SIG-M5 treated with dmso at 0.1 percent for 504 hours (cell line): ENCODE measurements around the gene ASB13.

Source experiments
- DNase-seq: peaks from one replicate; lab custom pipeline; 2025; ENCODE audit not compliant: unreplicated experiment; lab: John Stamatoyannopoulos, UW

ASB13 gene

DNA sequence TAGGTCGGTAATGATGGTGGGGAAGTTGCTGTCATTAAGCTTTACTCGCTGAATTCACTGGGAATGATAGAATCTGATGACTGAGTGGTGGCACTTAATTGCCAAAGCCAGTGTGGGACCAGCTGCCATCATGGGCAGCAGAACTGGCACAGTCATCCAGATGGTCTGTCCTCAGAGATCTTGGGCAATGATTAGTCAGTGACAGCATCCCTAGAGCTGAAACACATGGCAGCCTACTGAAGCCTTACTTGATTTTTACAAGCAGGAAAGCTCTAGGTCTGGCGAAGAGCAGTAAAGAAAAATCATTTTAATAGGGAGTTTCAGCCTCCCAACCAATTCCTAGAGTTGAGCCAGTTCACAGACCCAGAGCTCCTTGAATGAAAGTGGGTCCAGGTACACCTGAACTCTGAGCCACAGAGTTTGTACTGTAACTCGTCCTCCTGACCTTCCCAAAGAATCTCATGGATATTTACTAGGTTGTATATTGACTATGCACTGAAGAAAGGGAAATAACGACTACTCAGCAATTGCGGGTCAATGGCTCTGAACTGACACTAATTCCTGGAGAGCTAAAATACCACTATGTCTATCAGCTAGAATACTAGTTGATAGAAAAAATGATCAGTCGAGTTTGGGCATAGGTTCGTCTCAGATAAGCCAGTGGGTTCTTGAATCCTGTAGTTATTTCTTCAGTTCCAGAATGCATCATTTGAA is 4.4 kb upstream of the ASB13 start:
- no peak for DNase-seq

DNA sequence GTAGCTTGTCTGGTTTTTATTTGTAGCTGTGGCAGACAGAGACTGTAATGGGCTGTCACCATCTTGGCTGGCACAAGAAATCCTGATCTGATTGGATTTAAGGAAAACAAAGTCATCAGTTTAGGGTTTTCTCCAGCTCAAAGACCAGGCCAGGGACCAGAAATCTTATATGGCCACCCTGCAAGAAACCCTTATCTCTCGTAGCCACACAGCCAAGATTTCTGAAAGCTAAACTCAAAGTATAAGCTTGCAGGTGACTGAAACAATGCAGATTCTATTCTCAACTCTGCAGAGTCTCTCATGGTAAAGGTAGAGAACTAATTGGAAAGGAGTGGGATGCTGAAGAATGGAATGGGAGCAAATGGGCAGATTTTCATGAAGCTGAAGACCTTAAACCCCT is 3.2 kb upstream of the ASB13 start:
- DNase-seq, result no peak

DNA sequence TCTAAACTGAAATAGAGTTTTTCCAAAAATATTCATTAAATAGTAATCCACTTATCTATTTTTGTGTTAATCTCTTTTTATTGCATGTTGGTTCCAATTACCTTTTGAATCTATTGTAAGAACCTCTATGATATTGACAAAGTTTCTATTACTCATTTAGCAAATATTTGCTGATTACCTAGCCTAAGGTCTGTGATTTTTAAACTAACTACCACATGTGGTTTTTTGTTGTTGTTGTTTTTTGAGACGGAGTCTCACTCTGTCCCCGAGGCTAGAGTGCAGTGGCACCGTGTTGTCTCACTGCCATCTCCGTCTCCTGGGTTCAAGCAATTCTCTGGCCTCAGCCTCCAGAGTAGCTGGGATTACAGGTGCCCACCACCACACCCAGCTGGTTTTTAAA is 2.0 kb upstream of the ASB13 start:
- no peak for DNase-seq

DNA sequence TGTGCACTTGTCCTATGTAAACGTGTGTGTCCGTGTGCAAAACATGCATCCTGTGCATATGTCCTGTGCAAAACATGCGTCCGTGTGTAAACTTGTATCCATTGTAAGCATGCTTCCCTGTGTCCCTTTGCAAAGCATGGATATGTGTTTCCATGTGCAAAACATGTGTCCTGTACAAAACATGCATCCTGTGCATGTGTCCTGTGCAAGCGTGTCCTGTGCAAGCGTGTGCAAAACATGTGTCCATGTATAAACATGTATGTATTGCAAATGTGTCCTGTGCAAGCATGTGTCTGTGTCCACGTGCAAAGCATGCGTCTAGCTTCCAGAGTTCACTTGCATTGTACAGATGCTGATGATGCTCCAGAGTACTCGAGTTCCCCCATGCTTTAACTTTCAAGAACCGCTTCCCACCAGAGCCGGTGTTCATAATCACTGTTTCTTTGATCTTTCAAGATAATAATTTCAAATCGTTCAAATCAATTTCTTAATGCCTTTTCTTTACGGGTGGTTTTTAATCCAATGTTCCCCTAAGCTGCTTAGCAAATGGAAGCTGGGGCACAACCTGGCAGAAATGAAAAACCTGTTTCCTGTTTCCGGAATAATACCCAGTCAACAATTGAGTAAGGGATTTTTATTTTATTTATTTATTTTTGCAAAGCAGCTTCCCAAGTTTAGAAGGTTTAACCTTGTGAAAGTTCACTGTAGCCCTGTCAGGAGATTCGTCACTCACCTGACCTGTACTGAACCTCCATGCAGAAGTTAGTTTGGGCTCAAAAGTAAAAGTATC is 641 bp upstream of the ASB13 start:
- no peak for DNase-seq

DNA sequence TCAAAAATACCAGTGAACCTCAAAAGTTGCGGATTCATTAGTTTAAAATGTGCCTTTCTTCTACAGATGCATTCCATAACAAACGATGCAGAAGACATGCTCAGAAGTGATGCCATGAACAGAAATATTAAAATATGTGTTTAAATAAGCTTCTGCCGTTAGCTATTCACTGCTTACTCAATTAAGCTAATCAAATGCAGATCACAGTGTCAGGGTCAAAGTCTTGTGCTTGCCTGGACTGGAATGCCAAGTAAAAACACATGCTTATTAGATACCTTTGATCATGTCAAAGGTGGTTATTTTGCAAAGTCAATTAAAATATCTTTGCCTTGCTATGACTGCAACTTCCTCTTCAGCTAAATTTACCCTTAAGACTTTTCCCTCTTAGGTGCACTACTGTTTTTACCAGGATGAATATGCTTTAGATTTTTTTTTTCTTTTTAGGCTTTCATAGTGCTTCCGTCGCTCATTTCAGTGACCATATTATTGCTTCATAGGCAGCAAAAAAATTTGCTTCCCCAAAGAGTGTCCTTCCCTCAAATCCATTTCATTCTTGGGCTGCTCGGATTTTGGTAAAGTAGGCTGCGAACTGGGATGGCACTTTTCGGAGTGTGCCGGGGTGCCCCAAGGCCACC is 905 bp downstream of the ASB13 start:
- DNase-seq, result peak; percentile 48

DNA sequence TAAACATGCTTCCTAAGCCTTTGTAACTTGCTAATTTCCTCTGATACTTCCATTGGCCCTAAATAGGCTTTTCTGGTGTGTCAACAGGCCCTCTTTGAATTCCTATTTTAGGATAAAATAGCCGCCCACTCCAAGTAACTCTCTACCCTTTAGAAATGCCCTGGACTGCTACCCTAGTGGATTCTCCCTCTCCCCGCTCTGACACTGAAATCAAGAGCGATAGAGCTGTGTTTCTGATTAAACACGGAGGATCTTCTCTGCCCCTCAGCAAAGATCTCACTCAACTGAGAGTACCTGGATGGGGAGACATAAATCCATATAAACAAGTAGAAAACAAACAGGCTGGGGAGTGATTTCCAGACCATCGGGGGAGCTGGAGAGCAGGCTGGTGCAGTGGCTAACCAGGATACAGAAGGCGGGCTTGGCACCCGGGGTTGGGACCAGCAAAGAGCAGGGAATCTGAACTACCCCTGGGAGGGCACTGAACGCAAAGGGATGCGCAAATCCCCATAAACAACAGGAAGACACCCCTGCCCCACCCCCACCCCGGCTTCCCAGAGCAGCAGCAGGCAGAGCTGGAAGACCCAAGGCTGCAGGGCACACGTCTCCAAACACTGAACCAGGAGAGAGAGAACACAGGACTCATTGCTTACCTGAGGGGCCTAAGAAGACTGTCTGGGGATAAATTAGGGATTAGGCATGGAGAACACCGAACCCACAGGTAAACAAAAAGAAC is 2.5 kb downstream of the ASB13 start:
- DNase-seq, result no peak

DNA sequence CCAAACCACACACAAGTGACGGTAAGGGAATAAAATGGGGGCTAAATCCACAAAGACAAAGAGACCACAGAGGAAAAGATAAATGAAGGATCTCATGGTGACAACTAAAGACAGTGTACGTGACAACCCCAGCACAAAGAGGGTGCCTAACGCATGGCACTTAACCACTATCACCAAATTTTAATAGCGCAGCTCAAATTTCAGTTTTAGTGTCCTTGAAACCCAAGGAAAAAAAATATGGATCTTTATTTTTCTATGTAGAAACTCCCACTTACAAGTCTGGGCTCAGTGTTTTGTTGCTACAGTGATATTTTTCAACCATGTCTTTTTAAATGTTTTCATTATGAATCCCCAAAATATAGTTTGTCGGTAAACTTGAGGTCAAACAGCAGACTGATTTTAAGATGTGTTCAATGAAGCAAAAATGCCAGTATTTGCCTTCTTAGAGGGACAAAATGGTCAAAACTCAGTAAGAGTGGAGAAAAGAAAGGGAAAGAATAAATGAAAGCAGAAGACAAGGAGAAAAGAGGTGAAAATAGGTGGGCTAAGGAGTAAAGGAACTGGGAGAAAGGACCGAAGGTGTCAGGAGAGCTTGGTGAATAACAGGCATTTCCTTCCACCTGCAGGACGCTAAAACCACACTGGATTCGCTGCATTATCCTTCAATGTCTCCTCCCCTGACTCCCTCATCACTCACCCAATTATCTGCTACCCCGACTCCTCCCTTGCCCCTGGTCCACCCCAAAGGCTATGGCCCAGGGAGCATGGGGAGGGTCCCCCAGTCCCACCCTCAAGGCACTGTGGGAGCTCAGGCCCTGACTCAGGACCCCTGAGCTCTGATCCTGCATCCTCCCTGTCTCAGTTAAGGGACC is 3.5 kb downstream of the ASB13 start:
- DNase-seq, result no peak

DNA sequence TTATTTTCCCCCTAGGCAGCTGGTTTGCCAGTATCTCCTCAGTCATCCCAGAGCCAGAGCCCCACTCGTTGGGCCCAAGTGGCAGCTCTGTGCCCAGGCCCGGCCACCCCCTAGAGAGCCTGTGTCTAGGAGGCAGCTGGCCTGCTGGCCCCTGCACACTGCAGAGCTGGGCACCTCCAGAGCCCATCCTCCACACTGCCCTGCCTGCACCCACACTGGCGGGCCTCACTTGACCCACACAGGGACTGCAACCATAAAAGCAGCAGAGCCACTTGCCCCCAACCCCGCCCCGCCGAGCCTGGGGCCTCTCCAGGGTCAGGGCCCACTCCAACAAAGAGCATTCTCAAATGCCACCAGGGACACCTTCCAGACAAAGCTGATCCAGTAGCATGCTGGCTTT is 5.4 kb downstream of the ASB13 start:
- no peak for DNase-seq

DNA sequence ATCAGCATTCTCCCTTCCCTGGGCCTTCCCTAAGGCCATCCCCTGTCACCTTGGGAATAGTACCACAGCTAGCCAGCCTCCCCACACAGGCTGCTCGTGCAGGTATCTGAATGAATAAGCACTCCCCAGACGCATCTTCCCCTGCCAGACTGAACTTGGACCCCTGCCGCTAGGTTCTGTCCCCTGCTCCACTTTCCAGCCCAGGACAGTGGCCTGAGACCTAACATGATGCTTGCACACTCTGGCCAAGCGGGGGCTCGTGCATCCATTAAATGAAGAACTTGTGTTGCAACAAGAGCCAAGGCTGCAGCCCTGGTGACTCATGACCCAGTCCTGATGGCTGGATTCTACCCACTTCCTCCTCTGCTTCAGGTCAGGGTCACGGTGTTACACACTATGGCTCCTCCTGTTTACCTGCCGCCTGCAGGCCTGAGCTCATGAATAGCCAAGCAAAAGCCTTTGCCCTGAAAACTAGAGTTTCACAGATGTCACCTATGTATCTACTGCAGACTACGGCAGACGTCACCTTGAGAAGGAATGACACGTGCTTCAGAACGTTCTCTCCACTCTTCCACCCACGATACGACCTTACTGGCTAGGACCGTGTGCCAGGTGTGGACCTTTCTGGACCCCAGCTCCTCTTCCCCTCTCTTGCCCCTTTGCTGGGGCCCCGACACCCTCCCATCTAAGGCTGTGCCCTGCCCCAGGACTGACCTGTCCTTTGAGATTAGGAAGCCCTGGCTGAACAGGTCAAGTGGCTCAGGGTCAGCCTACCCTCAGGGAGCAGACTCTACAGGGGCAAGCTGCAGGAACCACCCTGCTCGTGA is 6.5 kb downstream of the ASB13 start:
- DNase-seq, result peak; percentile 82

DNA sequence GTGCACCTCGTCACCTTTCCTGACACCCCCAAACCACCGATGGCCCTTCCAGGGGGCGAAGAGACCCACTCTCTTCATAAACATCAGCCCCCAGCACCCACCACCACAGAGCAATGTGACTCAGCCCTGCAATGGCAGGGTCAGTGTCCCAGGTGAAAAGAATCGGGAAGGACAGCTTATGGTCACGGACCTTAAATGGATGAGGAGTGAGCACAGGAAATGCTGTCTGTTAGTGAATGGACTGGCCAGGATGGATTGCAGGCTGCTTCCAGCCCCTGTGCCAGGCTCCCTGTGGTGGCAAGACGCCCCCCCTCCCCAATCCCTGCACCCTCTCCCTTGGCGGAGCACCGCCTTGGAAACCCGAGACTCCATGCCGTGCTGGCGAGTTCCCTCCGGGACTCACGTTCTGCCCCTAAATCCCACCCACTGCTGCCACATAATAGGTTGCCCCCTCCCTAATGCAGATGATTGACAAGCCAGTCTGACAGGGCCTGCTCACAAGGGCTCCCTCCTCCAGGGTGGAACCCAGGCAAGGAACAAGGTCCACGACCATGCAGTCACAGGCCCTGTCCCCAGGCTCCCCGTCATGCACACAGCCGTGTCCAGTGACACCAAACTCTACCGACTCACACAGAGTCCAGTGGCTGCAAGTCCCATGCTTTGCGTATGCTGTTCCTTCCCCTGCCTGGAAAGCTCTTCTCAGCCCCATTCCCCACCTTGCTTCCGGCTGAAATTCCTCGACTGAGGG is 7.3 kb downstream of the ASB13 start:
- no peak for DNase-seq

DNA sequence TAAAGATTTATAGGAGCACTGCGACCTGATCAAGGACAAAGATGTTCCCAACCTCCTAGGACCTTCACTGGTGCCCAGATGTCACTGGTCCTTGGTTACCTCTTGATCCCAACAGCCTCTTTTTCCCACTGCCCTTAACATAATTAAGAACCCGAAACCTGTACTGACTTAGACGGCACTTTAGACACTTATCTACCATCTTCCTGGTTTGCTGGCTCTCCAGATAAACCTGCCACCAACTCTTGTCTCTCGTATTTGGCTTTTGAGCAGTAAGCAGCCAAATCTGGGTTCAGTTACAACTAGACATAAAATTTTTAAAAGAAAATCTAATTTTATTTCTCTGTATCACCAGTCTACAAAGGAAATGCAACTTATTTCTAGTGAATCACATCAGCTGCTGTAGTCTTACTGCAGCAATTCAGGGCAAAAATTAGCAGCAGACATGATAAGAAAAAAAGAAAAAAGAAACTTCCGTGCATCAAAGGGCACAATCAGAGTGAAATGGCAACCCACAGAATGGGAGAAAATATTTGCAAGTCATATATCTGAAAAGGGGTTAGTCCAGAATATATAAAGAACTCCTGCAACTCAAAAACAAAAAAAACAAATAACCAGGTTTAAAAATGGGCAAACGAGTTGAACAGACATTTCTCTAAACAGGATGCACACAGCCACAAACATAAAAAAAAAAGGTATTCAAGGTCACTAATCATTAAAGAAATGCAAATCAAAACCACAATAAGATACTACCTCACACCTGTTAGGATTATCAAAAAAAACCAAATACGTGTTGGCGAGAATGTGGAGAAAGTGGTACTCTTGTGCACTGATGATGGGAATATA is 9.4 kb downstream of the ASB13 start:
- DNase-seq, result no peak

DNA sequence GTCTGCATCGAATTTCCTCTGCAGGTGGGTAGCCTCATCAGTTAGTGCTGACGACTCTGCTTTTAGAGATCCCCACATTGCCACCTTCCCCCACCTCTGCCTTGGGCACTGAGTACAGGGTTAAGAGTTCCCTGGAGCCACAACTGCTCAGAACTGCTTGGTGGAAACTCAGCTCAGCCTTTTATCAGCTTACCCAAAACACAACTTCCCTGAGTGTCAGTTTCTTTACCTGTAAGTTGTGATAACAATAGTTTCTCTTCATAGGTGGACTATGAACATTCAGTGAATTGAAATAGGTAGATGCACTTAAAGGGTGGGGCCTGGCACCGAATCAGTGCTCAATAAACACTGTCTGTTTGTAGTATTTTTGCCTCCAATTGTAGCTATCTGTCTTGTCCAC is 11.3 kb downstream of the ASB13 start:
- no peak for DNase-seq

DNA sequence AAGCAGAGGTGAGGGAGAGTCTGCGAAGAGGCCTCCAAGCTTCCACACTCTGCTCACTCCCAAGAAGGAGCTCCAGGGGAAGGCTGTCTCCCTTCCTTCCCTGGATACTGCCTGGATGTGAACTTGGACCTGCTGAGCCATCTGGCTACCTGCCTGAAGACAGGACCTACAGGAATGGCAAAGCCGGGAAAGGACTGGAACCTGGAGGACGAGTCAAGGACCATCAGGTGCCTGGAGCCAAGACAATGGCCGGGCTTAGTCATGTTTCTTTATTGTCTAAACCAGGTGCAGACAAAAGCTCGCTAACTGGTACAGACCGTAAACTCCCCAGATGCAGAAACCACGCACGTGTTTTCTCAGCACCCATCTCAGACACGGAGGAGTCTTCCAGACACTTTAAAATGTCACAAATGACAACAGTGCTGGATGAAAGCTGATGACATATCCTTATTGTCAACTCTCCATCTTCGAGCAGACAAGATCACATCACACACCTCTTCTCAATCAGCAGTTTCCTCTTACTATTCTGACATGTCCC is 12.1 kb downstream of the ASB13 start:
- DNase-seq, result no peak

DNA sequence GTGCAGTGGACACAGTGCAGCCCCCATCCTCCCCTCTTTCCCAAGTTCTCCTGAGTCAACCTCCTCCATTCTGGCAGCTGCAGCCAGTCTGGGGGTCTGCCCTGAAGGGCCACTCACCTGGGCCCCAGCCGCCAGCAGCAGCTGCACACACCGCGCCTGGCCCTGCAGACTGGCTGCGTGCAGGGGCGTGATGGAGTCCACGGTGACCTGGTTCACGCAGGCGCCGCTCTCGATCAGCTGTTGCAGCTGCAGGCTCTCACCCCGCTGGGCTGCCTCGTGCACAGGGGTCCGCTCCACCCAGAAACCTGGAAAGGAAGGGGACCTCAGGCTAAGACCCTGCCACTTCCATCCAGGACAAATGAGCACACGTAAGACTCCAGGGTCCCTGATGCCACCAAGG is 13.6 kb downstream of the ASB13 start:
- DNase-seq, result no peak

DNA sequence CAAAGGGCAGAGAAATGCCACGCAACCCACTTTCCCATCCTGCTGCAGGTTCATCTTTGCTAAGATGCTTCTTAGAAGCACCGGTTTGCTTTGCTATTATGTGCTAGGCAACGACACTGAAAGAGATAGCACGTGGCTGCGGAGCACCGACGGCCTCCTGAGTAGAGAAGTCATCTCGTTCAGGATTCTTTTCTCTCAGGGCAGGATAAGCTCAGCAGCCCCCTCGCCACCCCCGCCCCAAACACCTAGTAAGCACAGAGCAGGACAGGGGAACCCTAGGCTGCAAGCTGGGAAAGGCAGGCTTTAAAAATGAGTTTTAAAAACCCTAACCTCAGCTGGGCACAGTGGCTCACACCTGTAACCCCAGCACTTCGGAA is 15.0 kb downstream of the ASB13 start:
- no peak for DNase-seq

DNA sequence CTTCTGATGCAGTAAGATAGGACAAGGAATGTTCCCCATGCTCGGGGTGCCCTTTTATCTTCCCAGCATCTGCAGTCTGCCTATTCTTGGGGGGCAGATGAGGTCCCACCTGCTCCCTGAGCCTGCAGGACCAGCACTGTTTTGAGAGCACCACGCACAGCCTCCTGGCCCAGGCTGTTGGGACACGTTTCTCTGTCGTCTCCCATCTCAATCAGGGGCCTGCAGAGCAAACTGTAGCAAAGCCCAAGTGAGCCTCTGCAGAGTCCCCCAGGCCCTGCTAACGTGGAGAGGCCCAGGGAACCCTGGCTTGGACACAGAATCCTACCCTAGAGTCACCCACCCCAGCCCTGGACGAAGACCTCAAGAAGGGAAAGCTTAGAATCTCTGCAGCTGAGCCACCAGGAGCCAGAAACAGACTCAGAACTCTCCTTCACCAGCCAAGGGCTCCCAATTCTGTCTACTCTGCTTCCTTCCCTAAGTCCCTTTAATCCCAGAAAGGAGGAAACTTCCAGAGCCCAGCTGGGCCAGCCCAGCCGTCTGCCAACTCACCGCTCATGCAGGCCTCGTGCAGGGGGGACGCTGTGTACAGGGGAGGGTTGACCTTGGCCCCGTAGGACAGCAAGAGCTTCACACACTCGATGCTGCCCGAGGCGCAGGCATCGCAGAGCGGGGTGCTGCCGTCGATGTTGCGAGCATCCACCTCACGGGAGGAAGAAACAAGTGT is 15.6 kb downstream of the ASB13 start:
- DNase-seq, result no peak

DNA sequence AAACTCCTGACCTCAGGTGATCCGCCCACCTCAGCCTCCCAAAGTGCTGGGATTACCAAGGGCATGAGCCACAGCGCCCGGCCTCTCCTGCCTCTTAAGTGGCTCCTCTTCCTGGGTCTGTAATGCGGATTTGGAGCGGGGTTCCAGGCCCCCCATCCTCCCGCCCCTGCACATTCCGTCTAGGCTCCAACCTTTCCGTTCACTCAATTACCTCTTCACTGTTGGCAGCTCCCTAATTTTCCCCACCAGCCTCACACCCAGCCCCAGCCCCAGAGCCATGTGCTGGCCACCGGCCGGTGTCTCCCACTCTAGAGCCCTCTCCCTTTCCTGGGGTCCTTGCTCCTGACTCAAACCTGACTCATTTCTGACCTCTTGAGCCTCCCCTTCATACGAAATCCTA is 16.6 kb downstream of the ASB13 start:
- DNase-seq, result no peak
